NCI-H748 (cell line): ENCODE data around the gene KCND1.

Source experiments
- DNase-seq: peaks from one replicate; lab custom pipeline; 2025; ENCODE audit not compliant: unreplicated experiment; lab: John Stamatoyannopoulos, UW

The KCND1 gene

DNA sequence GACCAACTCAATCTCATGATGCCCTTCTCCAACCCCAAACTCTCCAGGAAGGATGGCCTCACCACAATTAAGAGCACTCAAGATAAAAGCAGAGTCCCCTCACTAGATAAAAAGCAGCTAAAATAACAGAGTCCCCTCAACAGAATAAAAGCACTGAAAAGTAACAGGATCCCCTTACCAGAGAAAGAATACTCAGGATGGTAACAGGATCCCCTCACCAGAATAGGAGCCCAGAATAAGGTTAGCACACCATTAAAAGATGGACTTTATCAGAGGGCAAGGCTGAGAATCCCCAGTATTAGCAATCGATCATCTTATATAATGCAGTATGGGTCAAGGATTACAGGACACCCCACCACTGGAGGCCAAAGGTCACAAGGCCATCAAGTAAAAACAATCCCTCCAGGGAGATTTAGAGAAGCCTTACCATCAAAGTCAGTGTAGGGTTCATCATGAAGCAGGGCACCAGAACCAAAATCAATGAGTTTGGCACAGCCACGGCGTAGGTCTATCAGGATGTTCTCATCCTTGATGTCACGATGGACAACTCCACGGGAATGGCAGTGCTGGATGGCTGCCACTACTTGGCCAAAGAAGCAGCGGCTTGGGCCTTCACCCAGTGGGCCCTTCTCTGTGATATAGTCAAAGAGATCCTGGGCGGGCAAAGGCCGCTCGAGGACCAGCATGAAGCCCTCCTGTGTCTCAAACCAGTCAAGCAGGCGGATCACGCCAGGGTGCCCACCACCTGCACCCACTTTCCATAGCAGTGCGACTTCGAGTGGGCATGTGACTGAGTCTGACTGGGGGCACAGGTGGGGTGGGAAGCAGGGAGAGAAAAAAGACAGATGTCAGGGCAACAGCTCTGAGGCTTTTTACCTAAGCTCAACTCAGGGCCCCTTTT lies 56.8 kb downstream of the KCND1 start:
- DNase-seq, result no peak

DNA sequence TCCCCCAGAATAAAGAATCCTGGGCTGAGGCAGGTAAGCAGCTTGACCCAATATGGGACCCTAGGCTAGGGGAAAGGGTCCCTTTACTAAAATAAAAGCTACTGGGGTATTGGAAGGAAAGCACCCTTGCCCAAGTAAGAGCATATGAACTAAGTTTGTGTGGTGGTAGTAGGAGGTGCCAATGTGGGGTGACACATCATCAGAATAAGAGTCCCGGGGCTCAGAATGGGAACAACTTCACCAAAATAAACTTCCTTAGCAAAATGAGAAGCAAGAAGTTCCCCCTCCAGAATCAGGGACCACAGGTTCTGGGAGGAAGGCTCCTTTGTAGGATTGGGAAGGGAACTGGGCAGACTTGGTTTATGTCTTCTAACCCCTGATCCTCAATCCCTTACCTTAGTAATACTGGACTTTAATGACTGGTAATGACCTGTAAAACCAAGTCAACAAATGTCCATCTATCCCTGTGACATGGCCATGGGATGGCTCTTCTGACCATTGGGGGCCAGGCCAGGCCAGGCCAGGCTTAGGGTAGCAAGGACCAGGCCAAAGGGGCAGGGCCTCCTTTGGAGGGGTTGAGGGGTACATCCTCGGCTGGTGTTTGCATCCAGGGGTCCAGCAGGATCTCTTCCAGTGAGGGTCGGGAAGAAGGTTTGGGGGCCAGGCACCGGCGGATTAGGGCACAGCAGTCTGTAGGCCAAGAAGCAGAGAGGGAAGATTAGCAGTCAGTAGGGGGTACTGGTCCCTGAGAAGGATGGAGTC lies 57.9 kb downstream of the KCND1 start:
- DNase-seq, result no peak

DNA sequence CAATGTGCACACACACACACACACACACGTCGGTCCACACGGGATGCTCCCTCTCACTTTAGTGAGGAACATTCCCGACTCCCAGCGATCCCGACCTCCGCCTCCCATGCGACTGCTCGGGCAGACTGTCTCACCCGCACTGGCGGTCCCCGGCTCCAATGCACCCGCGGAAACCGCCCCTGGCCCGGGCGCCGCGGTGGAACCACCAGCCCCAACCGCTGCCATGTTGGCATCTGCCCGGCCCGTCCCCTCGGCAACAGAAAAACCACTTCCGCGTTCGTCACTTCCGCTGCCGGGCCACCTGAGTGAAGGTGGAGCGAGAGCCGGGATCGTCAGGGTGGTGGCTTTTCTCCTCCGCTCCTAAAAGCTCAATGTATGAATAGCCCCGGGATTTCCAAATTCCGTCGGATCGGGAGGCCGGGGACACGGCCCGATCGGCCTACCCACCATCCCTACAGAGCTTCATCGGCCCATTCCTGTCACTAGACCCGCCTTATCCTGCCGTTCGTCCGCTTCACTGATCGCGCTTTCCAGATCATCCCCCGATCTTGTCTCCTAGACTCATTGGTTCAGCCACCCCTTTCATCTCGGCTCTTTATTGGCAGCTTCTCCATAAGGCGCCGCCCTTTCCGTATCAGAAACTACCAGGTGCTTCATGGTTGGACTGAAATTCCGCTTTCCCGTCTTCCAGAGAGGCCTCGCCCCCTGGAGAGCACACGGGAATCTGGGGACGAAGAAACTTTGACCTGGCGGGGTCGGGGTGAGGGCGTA lies 60.0 kb downstream of the KCND1 start, which contains the start of gene SLC35A2:
SLC35A2 (minus strand) TSS at position 235 of the 771 bp plus-strand sequence; CDS start at position 225, 10 bp downstream.
- DNase-seq, result peak; percentile 92
